GM21423 (cell line): ENCODE measurements around the gene TPTE2.
"Not testable (repeated sequence)": the region's sequence is repeated elsewhere in the genome, so short reads cannot be mapped to it uniquely, and the experiment has no call there.

Experiments
- ATAC-seq: cut with Tn5 transposase; IDR thresholded peaks from one replicate; pipeline ENCODE4 v1.9.1; 2021; ENCODE audit warnings: mild to moderate bottlenecking, moderate library complexity; ENCODE audit not compliant: unreplicated experiment

TPTE2 gene

GRCh38 chr13:19561127-19561582 lies at the start of gene TPTE2:
Gene TPTE2 (minus strand): TSS chr13:19561532. CDS start chr13:19503234, 58,298 bp downstream.
- ATAC-seq = not testable (repeated sequence)

- ATAC-seq = no peak
These were observed 46.3 kb upstream of the TPTE2 start for GRCh38 chr13:19607523-19608078.

DNA sequence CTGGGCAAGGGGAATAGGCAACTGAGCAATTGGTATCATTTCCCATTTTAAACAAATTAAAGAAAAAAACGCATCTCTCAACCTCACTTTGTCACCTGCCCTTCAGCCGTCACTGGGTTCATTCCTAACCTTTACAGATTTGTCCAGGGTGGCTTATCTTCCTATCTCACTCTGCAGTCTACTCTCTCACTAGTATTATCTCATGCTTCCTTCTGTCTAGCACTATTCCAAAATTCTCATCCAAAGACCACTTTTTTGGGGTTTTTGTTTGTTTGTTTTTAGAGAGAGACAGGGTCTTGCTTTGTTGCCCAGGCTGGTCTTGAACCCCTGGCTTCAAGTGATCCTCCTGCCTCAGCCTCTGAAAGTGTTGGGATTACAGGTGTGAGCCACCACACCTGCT lies 45.4 kb upstream of the TPTE2 start:
- ATAC-seq = no peak

DNA sequence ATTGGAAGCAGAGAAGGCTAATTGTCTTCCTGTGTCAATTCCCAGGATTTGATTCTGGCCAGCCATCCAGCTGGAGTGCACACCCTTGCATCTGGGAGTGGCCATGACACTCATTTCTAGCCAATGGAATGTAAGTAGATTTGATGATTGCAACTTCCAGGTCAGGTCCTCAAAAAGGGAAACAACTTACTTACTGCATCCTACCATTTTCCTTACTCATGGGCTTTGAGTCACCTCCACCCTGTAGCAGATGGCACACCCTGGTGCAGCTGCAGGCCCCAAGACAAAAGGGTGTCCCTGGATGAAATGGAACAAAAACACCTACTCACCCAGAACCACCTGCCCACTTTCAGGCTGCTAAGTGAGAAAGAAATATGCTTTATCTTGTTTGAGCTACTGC lies 44.8 kb upstream of the TPTE2 start:
- ATAC-seq = no peak

DNA sequence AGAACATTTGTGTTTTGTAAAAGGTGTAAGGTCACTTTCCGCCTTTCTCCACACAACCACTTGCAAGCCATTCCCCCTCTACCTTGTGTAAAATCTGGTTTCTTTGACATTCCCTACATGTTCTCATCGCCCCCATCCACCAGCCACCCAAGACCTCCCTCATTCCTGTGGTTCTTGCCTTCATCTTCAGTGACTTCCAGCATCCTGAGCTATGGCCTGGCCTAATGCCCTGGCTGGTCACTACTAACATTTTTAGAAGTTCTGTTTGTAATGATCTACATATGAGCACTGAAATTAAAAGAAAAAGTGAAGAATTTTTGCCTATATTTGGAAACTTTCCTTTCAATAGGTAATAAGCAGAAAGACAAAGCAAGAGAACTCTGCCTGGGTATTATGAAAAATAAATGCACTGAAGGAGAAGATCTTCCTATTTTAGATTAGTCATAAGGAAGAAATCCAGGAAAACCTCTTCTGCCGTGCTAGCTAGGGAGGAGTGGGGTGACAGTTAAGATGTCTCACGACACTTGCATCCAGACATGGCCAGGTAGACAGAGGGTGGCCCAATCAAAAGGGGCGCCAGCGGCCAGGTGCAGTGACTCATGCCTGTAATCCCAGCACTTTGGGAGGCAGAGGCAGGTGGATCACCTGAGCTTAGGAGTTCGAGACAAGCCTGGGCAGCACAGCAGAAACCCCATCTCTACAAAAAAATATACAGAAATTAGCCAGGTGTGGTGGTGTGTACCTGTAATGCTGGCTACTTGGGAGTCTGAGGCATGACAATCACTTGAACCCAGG lies 44.0 kb upstream of the TPTE2 start:
- no peak for ATAC-seq

DNA sequence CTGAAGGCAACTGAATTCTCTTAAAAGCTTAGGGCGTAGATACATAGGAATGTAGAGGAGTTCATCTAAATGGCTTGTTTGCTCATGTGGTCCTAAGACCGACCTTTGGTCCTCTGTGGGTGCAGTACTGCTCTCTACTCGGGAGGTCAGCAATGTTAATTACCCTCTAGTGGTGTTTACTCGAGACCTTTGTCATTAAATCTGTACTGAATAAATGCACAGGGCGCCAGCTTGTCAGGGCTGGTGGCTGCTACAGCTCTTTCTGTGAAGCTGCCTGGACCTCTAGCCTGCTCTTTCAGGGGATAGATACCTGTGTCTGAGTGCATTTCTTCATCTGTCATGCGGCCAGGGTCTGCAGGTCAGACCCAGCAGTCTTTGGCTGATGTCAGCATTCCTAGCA lies 43.0 kb upstream of the TPTE2 start:
- ATAC-seq = no peak

DNA sequence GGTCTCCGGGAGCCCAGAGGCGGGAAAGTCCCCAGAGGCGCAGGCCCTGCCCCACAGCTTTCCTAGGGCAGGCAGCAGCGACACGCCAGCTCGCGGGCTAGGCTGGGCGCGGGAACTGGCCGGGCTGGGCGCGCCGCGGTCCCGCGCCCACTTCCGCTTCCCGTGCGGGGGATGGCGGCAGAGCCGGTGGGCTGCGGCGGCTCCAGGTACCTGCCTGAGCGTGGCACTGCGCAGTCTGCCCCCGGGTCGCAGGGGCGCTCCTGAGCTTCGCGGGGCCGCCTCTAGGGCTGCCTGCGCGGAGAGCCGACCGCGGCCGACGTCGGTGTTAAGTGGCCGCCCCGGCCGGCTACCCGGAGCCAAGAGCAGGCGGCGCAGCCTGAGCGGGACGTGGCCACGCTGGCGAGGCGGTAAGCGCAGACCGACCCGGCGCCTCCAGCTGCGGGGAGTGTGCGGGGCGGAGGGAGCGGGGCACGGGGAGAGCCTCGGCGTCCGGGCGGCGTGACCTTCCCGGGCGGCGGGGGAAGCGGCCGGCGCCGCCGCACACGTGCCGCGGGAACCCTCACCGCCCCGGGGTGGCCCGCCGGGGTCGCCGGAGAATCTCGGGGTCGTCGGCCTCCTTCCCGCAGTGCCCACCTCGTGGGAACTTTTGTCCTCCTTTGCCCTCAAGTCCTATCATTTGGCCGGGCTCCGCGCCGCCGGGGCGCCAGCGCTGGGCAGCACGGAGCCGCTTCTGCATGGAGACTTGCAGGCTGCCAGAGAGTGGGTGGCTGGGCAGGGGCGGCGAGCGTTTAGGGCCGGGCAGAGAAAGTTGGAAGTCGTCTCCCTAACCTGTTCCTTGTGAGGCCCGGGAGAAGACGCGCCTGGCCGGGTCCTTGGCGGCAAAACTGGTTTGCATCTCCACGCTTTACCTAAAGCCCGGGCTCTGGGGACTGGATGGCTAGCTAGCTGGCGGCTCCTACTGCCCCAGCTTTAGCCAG lies 40.7 kb upstream of the TPTE2 start:
- ATAC-seq = peak; percentile 85

DNA sequence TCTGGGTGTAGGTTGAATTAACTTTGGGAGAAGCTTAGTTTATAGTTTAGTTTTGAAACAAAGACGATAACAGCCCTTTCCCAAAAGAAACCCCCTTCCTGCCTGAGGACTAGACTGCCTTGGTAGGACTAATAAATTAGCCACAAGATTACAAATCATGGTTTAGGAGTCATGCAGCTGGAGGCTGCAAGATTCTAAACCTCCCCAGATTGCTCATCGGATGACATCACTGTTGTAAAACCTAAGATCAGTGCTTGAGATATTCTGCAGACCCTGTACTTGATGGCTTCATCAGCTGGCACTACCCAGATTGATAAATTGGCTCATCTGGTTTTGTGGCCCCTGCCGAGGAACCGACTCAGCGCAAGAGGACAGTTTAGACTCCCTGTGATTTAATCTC lies 36.2 kb upstream of the TPTE2 start:
- no peak for ATAC-seq

- ATAC-seq = no peak
These were observed 35.6 kb upstream of the TPTE2 start for GRCh38 chr13:19596960-19597361.

DNA sequence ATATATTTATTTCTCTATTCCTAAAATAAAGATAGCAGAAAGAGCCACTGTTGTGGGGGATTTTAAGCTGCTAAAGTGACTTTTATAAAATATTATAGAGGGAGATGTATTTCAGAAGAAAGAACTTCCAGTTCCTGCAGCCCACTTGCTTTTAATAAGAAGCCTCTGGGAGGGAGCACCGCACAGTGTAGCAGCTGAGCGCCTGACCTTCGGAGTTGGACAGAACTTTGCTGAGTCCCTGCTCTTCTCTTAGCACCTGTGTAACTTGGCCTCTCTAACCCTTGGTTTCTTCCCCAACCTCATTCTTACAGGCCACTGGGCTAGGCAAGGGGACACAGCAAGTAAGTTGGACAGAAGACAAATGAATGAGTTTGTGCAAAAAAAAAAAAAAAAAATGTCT lies 34.8 kb upstream of the TPTE2 start:
- no peak for ATAC-seq

DNA sequence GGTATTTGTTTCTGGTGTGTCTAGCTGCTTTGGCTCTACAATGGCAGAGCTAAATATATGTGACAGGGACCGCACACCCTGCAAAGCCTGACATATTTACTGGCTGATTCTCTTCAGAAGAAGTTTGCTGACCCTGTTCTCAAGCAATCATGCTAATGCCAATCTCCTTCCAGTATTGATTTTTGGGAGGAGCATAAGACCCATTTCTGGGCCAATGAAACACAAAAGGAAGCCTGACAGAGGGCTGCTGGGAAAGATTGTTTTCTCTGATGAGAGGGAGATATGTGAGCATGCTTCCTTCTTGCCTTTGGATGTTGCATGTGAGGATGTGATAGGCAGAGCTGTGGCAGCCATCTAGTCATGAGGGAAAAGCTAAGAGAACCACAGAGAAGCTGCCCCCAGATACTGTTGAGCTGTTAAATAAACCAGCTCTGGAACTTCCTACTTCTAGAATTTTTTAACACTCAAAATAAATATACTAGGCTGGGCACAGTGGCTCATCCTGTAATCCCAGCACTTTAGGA lies 31.4 kb upstream of the TPTE2 start:
- no peak for ATAC-seq

- ATAC-seq = no peak
These were observed 30.5 kb upstream of the TPTE2 start for GRCh38 chr13:19591864-19592263.

- ATAC-seq = no peak
These were observed 29.1 kb upstream of the TPTE2 start for GRCh38 chr13:19590423-19590822.

DNA sequence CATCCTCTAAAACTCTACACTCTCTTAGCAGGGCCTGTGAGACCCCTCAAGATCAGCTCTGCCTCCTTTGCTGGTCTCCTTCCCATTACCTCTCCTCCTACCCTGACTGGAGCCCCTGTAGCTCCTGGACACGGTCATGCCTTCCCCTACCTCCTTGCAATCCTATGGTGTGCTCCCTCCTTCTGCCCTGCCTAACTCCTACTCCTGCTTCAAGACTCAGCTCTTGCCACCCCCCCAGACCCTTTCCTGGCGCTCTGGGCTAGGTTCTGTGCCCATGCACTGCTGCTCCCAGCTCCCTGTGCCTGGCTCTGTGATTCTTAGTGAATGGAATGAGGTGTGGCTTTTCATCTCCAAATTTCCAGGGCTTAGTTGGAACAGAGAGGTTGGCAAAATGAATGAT lies 28.0 kb upstream of the TPTE2 start:
- no peak for ATAC-seq

GRCh38 chr13:19587635-19588300 lies 26.4 kb upstream of the TPTE2 start:
- ATAC-seq = peak; percentile 67

- peak; percentile 76 for ATAC-seq
These were observed 25.7 kb upstream of the TPTE2 start for GRCh38 chr13:19586904-19587634.

- ATAC-seq = no peak
These were observed 20.3 kb upstream of the TPTE2 start for GRCh38 chr13:19581675-19582074.

GRCh38 chr13:19575230-19575629 lies 13.9 kb upstream of the TPTE2 start:
- no peak for ATAC-seq

GRCh38 chr13:19573120-19573716 lies 11.9 kb upstream of the TPTE2 start:
- no peak for ATAC-seq

- ATAC-seq = no peak
These were observed 10.9 kb upstream of the TPTE2 start for GRCh38 chr13:19572280-19572679.
